H1 (cell line): ENCODE measurements around the gene PSMC4. TPM values are rescaled to one million over a fixed set of nuclear protein-coding genes. Genes with fewer than 3 reads are reported as not detected.

Experiments used
- CTCF ChIA-PET: fragments of 300-600 bp; sonication (Branson Sonifier 250); formaldehyde crosslinking; loops from one replicate; lab custom pipeline; 2021; ENCODE audit not compliant: partially characterized antibody; lab: Charles Lee
- POLR2A ChIA-PET: fragments of 300-600 bp; sonication (Branson Sonifier 250); formaldehyde crosslinking; loops from one replicate; lab custom pipeline; 2021; ENCODE audit warnings: inconsistent platforms; ENCODE audit not compliant: partially characterized antibody; lab: Charles Lee
- DNase-seq, 2 experiments: peaks; one replicate each; pipeline versions ENCODE4 v3.0.0 to v3.0.0-alpha.2; 2010 to 2022; ENCODE audit warnings: low spot score in 2 of 2, low read depth in 1 of 2, mixed read lengths in 1 of 2
- FAIRE-seq: peaks from 2 replicates; lab custom pipeline; 2011; peaks lifted over from hg19 to GRCh38; lab: Jason Lieb, UNC
- H2AFZ ChIP-seq: 2 replicates; pipeline ENCODE4 v1.8.1; 2012; ENCODE audit warnings: low read length, inconsistent platforms
- H2AK5ac ChIP-seq: 2 replicates; pipeline ENCODE4 v1.6.1; 2013; ENCODE audit warnings: low read depth, low read length
- H2BK120ac ChIP-seq: replicated peaks from 2 replicates; pipeline ENCODE3; 2013; ENCODE audit warnings: low read depth, low read length, inconsistent platforms
- H2BK12ac ChIP-seq: 2 replicates; pipeline ENCODE4 v1.6.1; 2013; ENCODE audit warnings: low read depth, low read length
- H2BK15ac ChIP-seq: 2 replicates; pipeline ENCODE4 v1.6.1; 2013; ENCODE audit warnings: low read length
- H2BK20ac ChIP-seq: 2 replicates; pipeline ENCODE4 v1.6.1; 2013; ENCODE audit warnings: low read length
- H2BK5ac ChIP-seq: 2 replicates; pipeline ENCODE4 v1.6.1; 2013; ENCODE audit warnings: low read depth, low read length
- H3K14ac ChIP-seq: 2 replicates; pipeline ENCODE4 v1.6.1; 2013; ENCODE audit warnings: inconsistent platforms; ENCODE audit not compliant: insufficient read length
- H3K18ac ChIP-seq: 2 replicates; pipeline ENCODE4 v1.6.1; 2013; ENCODE audit warnings: low read length; ENCODE audit errors: extremely low read depth
- H3K23ac ChIP-seq: 2 replicates; pipeline ENCODE4 v1.6.1; 2013; ENCODE audit warnings: inconsistent platforms; ENCODE audit not compliant: insufficient read length
- H3K23me2 ChIP-seq: 2 replicates; pipeline ENCODE4 v1.6.1; 2013; ENCODE audit warnings: low read depth, low read length
- H3K27ac ChIP-seq: 2 replicates; pipeline ENCODE4 v1.6.1; 2011; ENCODE audit warnings: low read depth, low read length, inconsistent platforms
- H3K27me3 ChIP-seq, 4 experiments: replicated peaks in 1 of 4; 1 replicate in 1 of 4; 2 replicates in 3 of 4; pipeline versions ENCODE4 v1.6.1 to v1.8.1; 2011 to 2013; ENCODE audit warnings: low read length in 3 of 4, mild to moderate bottlenecking in 3 of 4, inconsistent platforms in 2 of 4, mixed read lengths in 2 of 4, moderate library complexity in 1 of 4; ENCODE audit not compliant: control insufficient read depth in 3 of 4, insufficient read depth in 3 of 4; ENCODE audit errors: extremely low read depth in 1 of 4
- H3K36me3 ChIP-seq, 4 experiments: 2 replicates each; pipeline versions ENCODE4 v1.6.1 to v1.8.1; 2011 to 2013; ENCODE audit warnings: mild to moderate bottlenecking in 4 of 4, low read length in 3 of 4, moderate library complexity in 2 of 4, control low read depth in 1 of 4, inconsistent platforms in 1 of 4; ENCODE audit not compliant: insufficient read depth in 4 of 4, control insufficient read depth in 2 of 4
- H3K4ac ChIP-seq: replicated peaks from 2 replicates; pipeline ENCODE3; 2013; ENCODE audit warnings: low read length, low read depth, mixed read lengths, inconsistent platforms; ENCODE audit not compliant: insufficient read length
- H3K4me1 ChIP-seq, 4 experiments: replicated peaks in 1 of 4; 1 replicate in 1 of 4; 2 replicates in 3 of 4; pipeline versions ENCODE4 v1.6.1 to v1.8.1; 2011 to 2013; ENCODE audit warnings: low read length in 3 of 4, inconsistent platforms in 2 of 4, mixed read lengths in 1 of 4; ENCODE audit not compliant: insufficient read depth in 4 of 4, control insufficient read depth in 3 of 4
- H3K4me2 ChIP-seq, 2 experiments: 2 replicates each; pipeline versions ENCODE4 v1.6.1 to v1.8.1; 2011 to 2013; ENCODE audit warnings: low read depth in 2 of 2, low read length in 2 of 2, control low read depth in 1 of 2, inconsistent platforms in 1 of 2, mild to moderate bottlenecking in 1 of 2; ENCODE audit not compliant: insufficient read depth in 1 of 2
- H3K4me3 ChIP-seq, 4 experiments: fragments of 200-600, 300-600 bp in 1 of 4; sonication (generic), shearing (Covaris generic), sonication (Bioruptor Twin) in 1 of 4; 2 replicates each; pipeline versions ENCODE4 v1.5.1 to v1.8.1; 2011 to 2016; ENCODE audit warnings: low read length in 4 of 4, low read depth in 3 of 4, control low read depth in 2 of 4, inconsistent platforms in 2 of 4, mild to moderate bottlenecking in 2 of 4, mixed read lengths in 1 of 4, moderate library complexity in 1 of 4; ENCODE audit not compliant: insufficient read depth in 2 of 4; ENCODE audit errors: extremely low read depth in 1 of 4
- H3K56ac ChIP-seq: replicated peaks from 2 replicates; pipeline ENCODE3; 2013; ENCODE audit warnings: low read depth, mild to moderate bottlenecking, mixed read lengths, low read length, inconsistent platforms; ENCODE audit not compliant: insufficient read length
- H3K79me1 ChIP-seq: 2 replicates; pipeline ENCODE4 v1.6.1; 2013; ENCODE audit warnings: low read depth, low read length, control low read depth
- H3K79me2 ChIP-seq, 2 experiments: 2 replicates each; pipeline versions ENCODE4 v1.6.1 to v1.8.1; 2012 to 2013; ENCODE audit warnings: low read length in 2 of 2, mild to moderate bottlenecking in 2 of 2, inconsistent platforms in 1 of 2; ENCODE audit not compliant: insufficient read depth in 2 of 2, control insufficient read depth in 1 of 2
- H3K9ac ChIP-seq, 4 experiments: replicated peaks in 1 of 4; 1 replicate in 1 of 4; 2 replicates in 3 of 4; pipeline versions ENCODE4 v1.6.1 to v1.8.1; 2011 to 2013; ENCODE audit warnings: low read depth in 3 of 4, low read length in 3 of 4, control low read depth in 2 of 4, mild to moderate bottlenecking in 2 of 4, moderate library complexity in 2 of 4, inconsistent platforms in 1 of 4; ENCODE audit errors: extremely low read depth in 1 of 4
- H3K9me3 ChIP-seq, 2 experiments: 2 replicates each; pipeline versions ENCODE4 v1.6.1 to v1.8.1; 2012 to 2013; ENCODE audit warnings: mild to moderate bottlenecking in 2 of 2, moderate library complexity in 2 of 2, control low read depth in 1 of 2, inconsistent platforms in 1 of 2, low read depth in 1 of 2, low read length in 1 of 2, mixed read lengths in 1 of 2; ENCODE audit not compliant: insufficient read depth in 2 of 2
- H4K20me1 ChIP-seq, 2 experiments: replicated peaks in 1 of 2; 2 replicates each; pipeline versions ENCODE3 to v1.8.1; 2011 to 2013; ENCODE audit warnings: inconsistent platforms in 2 of 2, low read length in 2 of 2, mild to moderate bottlenecking in 1 of 2; ENCODE audit not compliant: insufficient read depth in 2 of 2, control insufficient read depth in 1 of 2
- H4K5ac ChIP-seq: 2 replicates; pipeline ENCODE4 v1.6.1; 2013; ENCODE audit warnings: low read length, low read depth, mixed read lengths, inconsistent platforms; ENCODE audit not compliant: insufficient read length
- H4K8ac ChIP-seq: 2 replicates; pipeline ENCODE4 v1.8.0; 2013; ENCODE audit warnings: mild to moderate bottlenecking, moderate library complexity, low read length, inconsistent platforms; ENCODE audit not compliant: insufficient read depth; ENCODE audit errors: extremely low read depth
- H4K91ac ChIP-seq: replicated peaks from 2 replicates; pipeline ENCODE3; 2013; ENCODE audit warnings: low read length, mixed read lengths, inconsistent platforms; ENCODE audit not compliant: insufficient read length
- ASH2L ChIP-seq: fragments of 200-600, 300-600 bp; sonication (generic); IDR thresholded peaks from one replicate; pipeline ENCODE4 v1.7.1; 2017; ENCODE audit warnings: low read length
- CTCF ChIP-seq, 3 experiments: IDR thresholded peaks; 1 replicate in 2 of 3; 2 replicates in 1 of 3; pipeline versions ENCODE4 v1.5.1 to v1.6.1; 2011; ENCODE audit warnings: low read length in 3 of 3, mild to moderate bottlenecking in 3 of 3, inconsistent platforms in 2 of 3, low read depth in 1 of 3, moderate library complexity in 1 of 3; ENCODE audit not compliant: insufficient read depth in 1 of 3; ENCODE audit errors: control extremely low read depth in 1 of 3
- GTF2F1 ChIP-seq: IDR thresholded peaks from 2 replicates; pipeline ENCODE4 v1.6.1; 2012; ENCODE audit warnings: low read depth, low read length, improper control_type of control experiment, borderline replicate concordance
- MAX ChIP-seq: IDR thresholded peaks from 2 replicates; pipeline ENCODE4 v1.6.1; 2012; ENCODE audit warnings: inconsistent platforms
- SP1 ChIP-seq: IDR thresholded peaks from 2 replicates; pipeline ENCODE4 v1.6.1; 2011; ENCODE audit warnings: low read depth, low read length
- SUZ12 ChIP-seq: fragments of 200-600 bp; sonication (generic); IDR thresholded peaks from 2 replicates; pipeline ENCODE4 v1.6.1; 2012; ENCODE audit warnings: mild to moderate bottlenecking, inconsistent platforms, low read length, moderate library complexity, mixed read lengths
- ZNF274 ChIP-seq: IDR thresholded peaks from 2 replicates; pipeline ENCODE4 v1.7.0; 2012; ENCODE audit warnings: low read length, borderline replicate concordance; ENCODE audit errors: extremely low read depth
- WGBS, 2 experiments: shearing (Covaris generic) in 1 of 2; methylation state at CpG; one replicate each; pipeline versions ENCODE4 v1.1.6 to v1.1.7; 2013 to 2015; ENCODE audit warnings: low lambda C conversion rate in 2 of 2, mixed read lengths in 2 of 2, inconsistent platforms in 1 of 2, low coverage in 1 of 2, missing lambda C conversion rate in 1 of 2; ENCODE audit not compliant: insufficient replicate concordance in 2 of 2, insufficient coverage in 1 of 2, insufficient read length in 1 of 2; ENCODE audit errors: extremely low coverage in 1 of 2, missing lambda C conversion rate in 1 of 2; 5-methylcytosine and 5-hydroxymethylcytosine counted together
- polyA plus RNA-seq, 7 experiments: library from polyadenylated mRNA; depleted of rRNA in 3 of 7; stranded (reverse) in 5 of 7; unstranded in 2 of 7; fragments of >200 nt in 5 of 7; fragments of 200-250 nt in 2 of 7; gene quantifications; 1 replicate in 5 of 7; 2 replicates in 1 of 7; 4 replicates in 1 of 7; pipeline versions ENCODE4 v1.2.1 to v1.2.3, GENCODE V29; 2011 to 2013; ENCODE audit warnings: missing spikeins in 2 of 7, mixed read lengths in 2 of 7
- total RNA-seq: library from RNA; stranded (reverse); fragmentation: NEBNext Ultra II Directional; extraction: Animal tissue kit (Norgen Biotek cat#: 25700); gene quantifications from 2 replicates; pipeline ENCODE4 v1.2.1, GENCODE V29; 2021

The PSMC4 gene
- total and polyA plus RNA-seq, 2 of the 8 experiments (the other 6 are each of a cell fraction or from before 2014, with no cell fraction given): 116 to 126 TPM

GRCh38 chr19:39971380-39972035 lies 543 bp downstream of the PSMC4 start:
- CTCF ChIA-PET: interaction anchor here (1.0 to 2.0 kb wide), 6 partner anchors 7 to 128 kb away, joined by 3 to 11 read pairs (median 4); no protein-coding TSS in a partner anchor
- FAIRE-seq: no peak

More at GRCh38 chr19:39971380-39972035, 543 bp downstream of the PSMC4 start:
- TF ChIP-seq SP1 (no peak), ASH2L (no peak), MAX (no peak), SUZ12 (no peak), CTCF (IDR thresholded peaks at IDR 0.05; ENCODE audit: control extremely low read depth in 1 of 3, insufficient read depth in 1 of 3, low read depth in 1 of 3, low read length in 3 of 3) (no peak), ZNF274 (no peak), GTF2F1 (no peak)
- H3K23me2 ChIP-seq: peaks cover 5% of the 10 kb centered on the region
- H3K56ac ChIP-seq: peak overlapping the region; percentile 55
- H3K27ac ChIP-seq: no peak overlapping the region; the same call in 1 of the 2 replicates
- no peak overlapping the region for H2AK5ac ChIP-seq
- no peak overlapping the region for H3K4ac ChIP-seq
- peak overlapping the region; percentile 66 to 98 (median 86) for H3K4me3 ChIP-seq
- H2BK120ac ChIP-seq: no peak overlapping the region
- peaks cover 0 to 2% (median 0%) of the 10 kb centered on the region in 4 experiments; a peak in 1 of 7 replicates for H3K4me1 ChIP-seq
- no peak overlapping the region for H4K91ac ChIP-seq
- no peak overlapping the region for H3K18ac ChIP-seq
- no peak overlapping the region for H4K8ac ChIP-seq
- H3K9me3 ChIP-seq: no peaks in the 10 kb centered on the region
- no peak overlapping the region for H4K5ac ChIP-seq
- peaks cover 3 to 21% of the 10 kb centered on the region in 2 experiments; a peak in 3 of 4 replicates for H3K79me2 ChIP-seq
- peak overlapping the region; percentile 85 to 98 for H3K4me2 ChIP-seq
- H3K79me1 ChIP-seq: peaks cover 6% of the 10 kb centered on the region; the same call in 1 of the 2 replicates
- no peak overlapping the region for H2BK15ac ChIP-seq
- no peak for DNase-seq
- peak overlapping the region; percentile 67 to 78 (median 68) for H3K9ac ChIP-seq
- no peak overlapping the region for H3K14ac ChIP-seq
- WGBS, 2 experiments: 6% methylated on average over 18 of the region's 21 CpGs; no CpG with 5 or more reads in 1 of the 2 experiments
- no peak overlapping the region for H2BK12ac ChIP-seq
- H4K20me1 ChIP-seq: peaks cover 2 to 8% of the 10 kb centered on the region in 2 experiments
- H2BK5ac ChIP-seq: peak overlapping the region; percentile 71
- H3K23ac ChIP-seq: no peak overlapping the region
- H3K36me3 ChIP-seq: peaks cover 15 to 36% (median 23%) of the 10 kb centered on the region in 4 experiments
- H2AFZ ChIP-seq: no peak overlapping the region
- no peaks in the 10 kb centered on the region for H3K27me3 ChIP-seq
- H2BK20ac ChIP-seq: no peak overlapping the region
- POLR2A ChIA-PET: interaction anchor here (0.6 to 2.8 kb wide), 8 partner anchors 9 to 301 kb away, joined by 3 to 8 read pairs (median 4); no protein-coding TSS in a partner anchor
